Stimulated activated CD8-positive, alpha-beta memory T cell treated with anti-CD3 and anti-CD28 coated beads, Interleukin-4, amount 100 ng/mL, for 4 hours (primary cell): ENCODE measurements around the gene MAP1S.
"Not testable (repeated sequence)": the region's sequence is repeated elsewhere in the genome, so short reads cannot be mapped to it uniquely, and the experiment has no call there.

Experiments
- DNase-seq, 2 donors: peaks; one replicate each; pipeline ENCODE4 v3.0.0-alpha.2; 2020; ENCODE audit warnings: low read depth in 2 of 2, low spot score in 1 of 2

MAP1S gene

GRCh38 chr19:17757125-17757524, 37.8 kb downstream of the MAP1S start:
- DNase-seq: no peak

- no peak for DNase-seq
Observed at GRCh38 chr19:17758515-17758914, 39.2 kb downstream of the MAP1S start.

DNA sequence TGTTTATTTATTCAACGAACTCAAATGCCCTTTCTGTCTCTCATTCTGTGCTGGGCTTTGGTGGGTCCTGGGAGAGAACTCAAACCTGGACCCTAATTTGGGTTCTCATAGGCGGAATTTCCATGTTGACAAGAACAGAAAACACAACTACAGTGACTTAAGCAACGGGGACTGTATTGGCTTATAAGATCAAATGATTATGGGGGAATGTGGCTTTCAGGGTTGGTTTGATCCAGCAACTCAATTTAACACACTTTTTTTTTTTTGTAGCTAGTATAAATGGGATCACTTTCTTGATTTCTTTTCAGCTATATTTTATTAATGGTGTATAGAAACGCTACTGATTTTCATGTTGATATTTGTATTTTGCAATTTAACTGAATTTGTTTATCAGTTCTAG, 41.9 kb downstream of the MAP1S start:
- DNase-seq: no peak

- DNase-seq: no peak
Observed at GRCh38 chr19:17762505-17763229, 43.4 kb downstream of the MAP1S start.

- no peak for DNase-seq
Observed at GRCh38 chr19:17764348-17764747, 45.1 kb downstream of the MAP1S start.

DNA sequence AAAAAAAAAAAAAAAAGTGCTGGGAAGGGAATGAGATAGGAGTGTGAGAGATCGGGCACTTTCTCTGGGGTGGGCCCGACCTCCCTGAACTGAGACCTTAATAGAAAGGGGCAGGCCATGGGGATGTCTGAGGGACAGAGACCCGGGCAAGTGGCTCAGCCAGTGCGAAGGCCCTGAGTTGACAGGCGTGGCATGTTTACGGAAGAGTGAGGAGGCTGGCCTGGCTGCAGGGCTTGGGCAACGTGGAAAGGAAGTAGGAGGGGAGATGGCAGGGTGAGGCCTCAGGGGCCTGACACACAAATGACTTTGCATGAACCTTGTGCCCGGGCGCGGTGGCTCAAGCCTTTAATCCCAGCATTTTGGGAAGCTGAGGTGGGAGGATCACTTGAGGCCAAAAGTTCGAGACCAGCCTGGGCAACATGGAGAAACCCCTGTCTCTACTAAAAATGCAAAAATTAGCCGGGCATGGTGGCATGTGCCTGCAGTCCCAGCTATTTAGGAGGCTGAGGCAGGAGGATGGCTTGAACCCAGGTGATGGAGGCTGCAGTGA, 45.9 kb downstream of the MAP1S start:
- no peak for DNase-seq

- DNase-seq: no peak
Observed at GRCh38 chr19:17766543-17767131, 47.4 kb downstream of the MAP1S start.

DNA sequence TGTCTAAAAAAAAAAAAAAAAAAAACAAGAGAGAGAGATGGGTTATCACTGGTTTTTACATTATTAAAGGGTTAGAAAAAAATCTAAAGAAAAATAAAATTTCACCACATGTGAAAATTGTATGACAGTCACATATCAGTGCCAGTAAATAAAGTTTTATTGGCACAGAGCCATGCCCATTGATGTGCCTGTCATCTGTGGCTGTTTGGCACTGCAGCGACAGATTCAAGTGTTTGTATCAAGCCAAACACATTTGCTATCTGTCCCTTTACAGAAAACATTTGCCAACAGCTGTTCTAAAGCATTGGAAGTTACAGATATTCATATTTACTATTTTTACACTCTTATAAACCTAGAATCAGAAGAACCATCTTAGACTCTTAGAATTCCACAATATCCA, 48.3 kb downstream of the MAP1S start:
- no peak for DNase-seq

GRCh38 chr19:17770613-17771012, 51.3 kb downstream of the MAP1S start:
- DNase-seq: no peak

DNA sequence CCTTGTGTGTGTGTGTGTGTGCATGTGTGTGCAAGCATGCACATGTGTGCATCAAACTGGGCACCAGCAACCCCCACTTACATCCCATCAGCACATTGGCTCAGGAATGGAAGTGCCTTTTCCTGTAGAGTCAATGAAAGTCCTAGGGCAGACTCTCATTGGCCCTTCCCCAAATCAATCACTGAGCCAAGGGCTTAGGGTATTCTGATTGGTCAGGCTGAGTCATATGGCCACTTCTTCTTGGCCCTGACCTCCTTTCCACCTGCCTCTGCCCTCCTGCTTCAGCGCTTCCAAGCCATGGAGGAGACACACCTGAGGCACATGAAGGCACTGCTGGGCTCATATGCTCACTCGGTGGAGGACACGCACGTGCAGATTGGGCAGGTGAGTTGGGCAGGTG, 52.9 kb downstream of the MAP1S start:
- no peak for DNase-seq

- DNase-seq: no peak
Observed at GRCh38 chr19:17775245-17775927, 56.1 kb downstream of the MAP1S start.

DNA sequence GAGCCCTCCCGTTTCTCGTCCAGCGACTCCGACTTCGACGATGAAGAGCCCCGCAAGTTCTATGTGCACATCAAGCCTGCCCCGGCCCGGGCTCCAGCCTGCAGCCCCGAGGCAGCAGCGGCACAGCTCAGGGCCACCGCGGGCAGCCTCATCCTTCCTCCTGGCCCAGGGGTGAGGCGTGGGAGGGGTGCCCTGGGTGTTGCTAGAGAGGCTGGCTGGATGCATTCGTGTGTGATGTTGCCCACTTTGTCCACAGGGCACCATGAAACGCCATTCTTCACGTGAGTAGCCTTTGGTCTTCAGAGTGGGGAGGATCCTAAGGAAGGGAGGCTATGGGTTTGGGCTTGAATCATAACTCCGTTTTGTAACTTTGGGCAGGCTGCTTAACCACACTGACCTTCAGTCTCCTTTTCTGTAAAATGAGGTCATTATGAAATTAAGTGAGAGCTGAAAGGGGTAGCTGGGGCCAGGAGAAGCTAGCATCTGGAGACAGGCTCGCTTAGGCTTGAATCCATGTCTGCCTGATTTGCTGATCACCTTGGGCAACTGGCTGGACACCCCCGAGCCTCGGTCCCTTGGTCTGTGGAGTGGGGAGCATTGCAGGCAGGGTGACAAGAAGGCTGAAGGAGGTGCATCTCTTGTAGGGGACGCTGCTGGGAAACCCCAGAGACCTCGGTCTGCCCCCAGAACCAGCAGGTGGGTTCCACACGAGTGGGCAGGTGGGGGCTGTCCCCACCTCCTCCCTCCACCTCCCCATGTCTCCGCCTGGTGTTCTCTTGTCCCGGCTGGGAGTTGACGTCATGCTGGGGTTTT, 56.9 kb downstream of the MAP1S start:
- no peak for DNase-seq

DNA sequence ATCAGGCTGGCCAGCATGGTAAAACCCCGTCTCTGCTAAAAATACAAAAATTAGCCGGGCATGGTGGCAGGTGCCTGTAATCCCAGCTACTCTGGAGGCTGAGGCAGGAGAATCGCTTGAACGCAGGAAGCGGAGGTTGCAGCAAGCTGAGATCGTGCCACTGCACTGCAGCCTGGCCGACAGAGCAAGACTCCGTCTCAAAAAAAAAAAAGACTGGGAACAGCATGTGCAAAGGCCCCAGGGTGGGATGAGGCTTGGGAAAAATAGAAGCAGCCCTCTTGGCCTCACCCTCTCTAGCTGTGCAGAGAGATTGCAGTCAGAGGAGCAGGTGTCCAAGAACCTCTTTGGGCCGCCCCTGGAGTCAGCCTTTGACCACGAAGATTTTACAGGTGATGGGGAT, 58.6 kb downstream of the MAP1S start:
- DNase-seq: not testable (repeated sequence)

- no peak for DNase-seq
Observed at GRCh38 chr19:17778251-17778967, 59.1 kb downstream of the MAP1S start.

DNA sequence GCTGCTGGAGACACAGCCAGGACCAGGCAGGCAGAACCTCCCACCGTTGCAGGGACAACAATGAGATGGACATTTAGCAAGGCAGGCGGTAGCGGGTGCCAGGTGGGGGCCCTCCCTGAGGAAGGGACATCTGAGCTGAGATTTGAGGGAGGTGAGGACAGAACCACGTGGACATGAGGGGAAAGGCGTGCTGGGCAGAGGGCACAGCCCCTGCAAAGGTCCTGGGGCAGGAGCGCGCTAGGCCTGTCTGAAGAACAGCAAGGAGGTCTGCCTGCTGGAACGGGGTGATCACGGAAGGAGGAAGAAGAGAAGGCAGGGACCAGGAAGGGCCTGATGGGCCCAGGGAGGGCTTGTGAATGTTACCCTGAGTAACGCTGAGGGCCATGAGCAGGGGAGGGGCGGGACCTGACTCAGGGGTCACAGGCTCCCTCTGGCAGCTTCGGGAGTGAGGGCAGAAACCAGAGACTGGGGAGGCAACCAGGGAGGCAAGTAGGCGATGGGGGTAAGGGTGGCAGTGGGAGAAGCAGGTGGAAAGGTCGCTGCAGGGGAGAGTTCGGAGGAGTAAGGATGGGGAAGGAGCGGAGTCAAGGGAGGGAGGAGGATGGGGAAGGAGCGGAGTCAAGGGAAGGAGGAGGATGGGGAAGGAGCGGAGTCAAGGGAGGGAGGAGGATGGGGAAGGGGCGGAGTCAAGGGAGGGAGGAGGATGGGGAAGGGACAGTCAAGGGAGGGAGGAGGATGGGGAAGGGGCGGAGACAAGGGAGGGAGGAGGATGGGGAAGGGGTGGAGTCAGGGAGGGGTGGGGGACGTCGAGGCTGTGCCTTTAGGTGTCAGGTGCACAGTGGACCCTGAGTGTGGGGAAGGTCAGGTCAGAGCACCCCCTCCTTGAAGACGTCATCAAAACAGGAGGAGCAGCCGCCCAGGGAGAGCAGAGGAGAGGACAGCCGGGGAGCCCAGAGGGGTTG, 60.0 kb downstream of the MAP1S start:
- DNase-seq: no peak

GRCh38 chr19:17780781-17781180, 61.5 kb downstream of the MAP1S start:
- DNase-seq: no peak

GRCh38 chr19:17783721-17784120, 64.4 kb downstream of the MAP1S start:
- DNase-seq: not testable (repeated sequence)
